PC-3 (cell line): ENCODE results near the gene USP17L15.
"Not testable (repeated sequence)": the region's sequence is repeated elsewhere in the genome, so short reads cannot be mapped to it uniquely, and the experiment has no call there.

Source experiments
- CTCF ChIP-seq: fragments of 300-600 bp; sonication (generic); conservative IDR thresholded peaks from 2 replicates; pipeline ENCODE4 v1.5.1; 2017; ENCODE audit warnings: antibody characterized with exemption, low read depth, mild to moderate bottlenecking, low read length
- EZH2phosphoT487 ChIP-seq: fragments of 300-600 bp; sonication (generic); IDR thresholded peaks from 2 replicates; pipeline ENCODE4 v1.6.1; 2018; ENCODE audit warnings: mild to moderate bottlenecking, antibody characterized with exemption, low read length, borderline replicate concordance

- not testable (repeated sequence) for TF ChIP-seq CTCF, EZH2phosphoT487
Measured at GRCh38 chr4:9230249-9230648, 3.9 kb upstream of the USP17L15 start.
